Measurements from ENCODE around the gene SLC12A8. TPM values are rescaled to one million over a fixed set of nuclear protein-coding genes. Genes with fewer than 3 reads are reported as not detected.

The SLC12A8 gene
- polyA plus RNA-seq, 5 donors: 1.3 to 1.7 (median 1.5) TPM

GRCh38 chr3:125055331-125055912, 157.1 kb downstream of the SLC12A8 start:
- DNase-seq: peak; percentile 29 to 35

- peak; percentile 60 to 69 for DNase-seq
Observed at GRCh38 chr3:125054449-125055329, 157.9 kb downstream of the SLC12A8 start.

- DNase-seq: peak; percentile 45 to 50
Observed at GRCh38 chr3:125054062-125054448, 158.5 kb downstream of the SLC12A8 start.

GRCh38 chr3:125053304-125053699, 159.2 kb downstream of the SLC12A8 start:
- DNase-seq: no peak

GRCh38 chr3:125052624-125053303, 159.8 kb downstream of the SLC12A8 start:
- no peak for DNase-seq

GRCh38 chr3:125051715-125052581, 160.6 kb downstream of the SLC12A8 start:
- DNase-seq: peak; percentile 34 to 44

- DNase-seq: no peak
Observed at GRCh38 chr3:125051205-125051604, 161.3 kb downstream of the SLC12A8 start.

GRCh38 chr3:125050488-125051090, 162.0 kb downstream of the SLC12A8 start:
- DNase-seq: no peak

- DNase-seq: no peak
Observed at GRCh38 chr3:125048282-125048681, 164.3 kb downstream of the SLC12A8 start.

- DNase-seq: no peak
Observed at GRCh38 chr3:125045965-125046364, 166.6 kb downstream of the SLC12A8 start.

GRCh38 chr3:125045194-125045593, 167.4 kb downstream of the SLC12A8 start:
- DNase-seq: no peak

GRCh38 chr3:125043599-125044151, 168.9 kb downstream of the SLC12A8 start:
- DNase-seq: no peak

GRCh38 chr3:125042725-125043406, 169.7 kb downstream of the SLC12A8 start:
- peak in 1 of 2 donors; percentile 40 for DNase-seq

- DNase-seq: peak in 1 of 2 donors; percentile 49
Observed at GRCh38 chr3:125039131-125040100, 173.1 kb downstream of the SLC12A8 start.

- DNase-seq: no peak
Observed at GRCh38 chr3:125037498-125038150, 174.9 kb downstream of the SLC12A8 start.

- no peak for DNase-seq
Observed at GRCh38 chr3:125035217-125035616, 177.3 kb downstream of the SLC12A8 start.

- no peak for DNase-seq
Observed at GRCh38 chr3:125033616-125034015, 178.9 kb downstream of the SLC12A8 start.

- no peak for DNase-seq
Observed at GRCh38 chr3:125033135-125033534, 179.4 kb downstream of the SLC12A8 start.

All from right lung (tissue), 5 donors.